Measurements from ENCODE around the gene HS3ST3A1. TPM values are rescaled to one million over a fixed set of nuclear protein-coding genes. Genes with fewer than 3 reads are reported as not detected.

The HS3ST3A1 gene
- total RNA-seq, 8 experiments from 2014 or later, result 2.7 to 50.7 (median 5.3) TPM

- no peak for ATAC-seq (replicated peaks in 6 of 8)
- 60 to 100% (median 90%) methylated on average over 1 to 12 of the region's 13 CpGs; no CpG with 5 or more reads in 1 of the 10 experiments for WGBS, 10 experiments
- in situ Hi-C loops (cut with MboI; ENCODE audit: low pct_unique_long_range_greater_than_20kb in 2 of 9, low sequenced_read_pairs in 9 of 9, unreplicated experiment in 9 of 9), result loop anchor here in 7 of 9 experiments (10.0 to 25.0 kb wide), 5 partner anchors 259 to 1566 kb away; partner anchors contain the start of gene HS3ST3B1 (in 5 of the 7)
- peaks cover 4 to 12% of the 10 kb centered on the region in 2 donors for H3K4me1 ChIP-seq (replicated peaks in 1 of 2)
- no peak overlapping the region for H3K27ac ChIP-seq
- no peak overlapping the region for H3K4me3 ChIP-seq
Measured at GRCh38 chr17:13596241-13596923, 5.3 kb downstream of the HS3ST3A1 start.

DNA sequence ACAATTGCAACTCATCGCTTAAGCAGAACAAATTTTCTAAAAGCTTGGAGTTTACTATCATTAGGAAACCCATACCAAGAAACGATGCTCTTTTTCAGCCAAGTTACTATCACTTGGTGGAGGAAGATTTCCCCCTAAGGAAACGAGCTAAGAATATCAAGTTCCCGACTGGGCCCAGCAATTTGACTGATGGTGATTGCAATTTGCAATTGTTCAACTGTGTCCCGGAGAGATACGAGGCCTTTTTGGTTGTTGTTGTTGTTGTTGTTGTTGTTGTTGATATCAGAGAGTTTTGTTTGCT lies 6.2 kb downstream of the HS3ST3A1 start:
- WGBS, 10 experiments, result 20 to 92% (median 78%) methylated on average over 1 to 6 of the region's 6 CpGs
- Histone ChIP-seq H3K4me1 (replicated peaks in 1 of 2) (peaks cover 4 to 14% of the 10 kb centered on the region in 2 donors), H3K27ac (no peak overlapping the region), H3K4me3 (no peak overlapping the region)
- in situ Hi-C loops (cut with MboI; ENCODE audit: low pct_unique_long_range_greater_than_20kb in 2 of 9, low sequenced_read_pairs in 9 of 9, unreplicated experiment in 9 of 9), result loop anchor here in 7 of 9 experiments (10.0 to 25.0 kb wide), 5 partner anchors 258 to 1567 kb away; partner anchors contain the start of gene HS3ST3B1 (in 5 of the 7)
- ATAC-seq (replicated peaks in 6 of 8), result no peak

DNA sequence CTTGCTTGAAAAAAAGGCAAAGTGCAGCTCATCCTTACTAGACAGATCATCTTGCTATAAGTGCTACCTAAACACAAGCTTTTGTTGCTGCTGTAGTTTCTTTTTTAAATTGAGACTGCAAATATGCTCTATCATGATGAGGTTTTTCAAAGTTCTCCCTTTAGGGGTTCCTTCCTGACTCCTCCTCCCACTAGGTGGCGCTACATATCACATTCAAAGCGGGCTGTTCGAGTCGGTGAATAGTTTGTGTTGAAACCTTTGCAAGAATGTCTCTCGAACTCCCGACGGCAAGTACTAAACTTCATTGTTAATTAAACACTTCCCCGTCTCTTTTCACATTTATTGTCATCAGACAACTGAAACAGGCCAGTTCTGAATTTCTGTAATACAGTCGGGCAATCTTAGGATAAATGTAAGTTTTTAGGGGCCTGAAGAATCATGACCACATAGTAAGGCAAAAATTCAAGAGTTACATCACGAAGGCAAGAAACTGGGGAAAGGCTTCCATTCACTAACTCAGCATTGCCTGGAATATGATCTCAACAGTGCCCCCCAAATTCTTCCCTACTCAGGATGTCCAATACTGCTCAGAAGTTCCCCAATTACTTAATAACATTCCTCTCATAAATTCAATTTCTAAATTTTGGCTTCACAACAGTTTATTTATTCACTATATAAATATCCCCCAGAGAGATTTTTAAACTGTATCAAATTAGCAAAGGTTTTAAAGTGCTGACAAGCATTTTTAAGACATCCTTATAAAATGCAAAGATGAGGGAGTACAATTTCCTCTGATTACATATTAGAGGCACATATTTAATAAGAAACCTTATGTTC lies 6.7 kb downstream of the HS3ST3A1 start:
- in situ Hi-C loops (cut with MboI; ENCODE audit: low pct_unique_long_range_greater_than_20kb in 2 of 9, low sequenced_read_pairs in 9 of 9, unreplicated experiment in 9 of 9), result loop anchor here in 7 of 9 experiments (10.0 to 25.0 kb wide), 5 partner anchors 258 to 1567 kb away; partner anchors contain the start of gene HS3ST3B1 (in 5 of the 7)
- peak; percentile 65 to 92 (median 72) for ATAC-seq (replicated peaks in 6 of 8)
- Histone ChIP-seq H3K4me3 (no peak overlapping the region), H3K4me1 (replicated peaks in 1 of 2) (peaks cover 4 to 17% of the 10 kb centered on the region in 2 donors), H3K27ac (no peak overlapping the region)
- WGBS, 10 experiments, result 4 to 100% (median 19%) methylated on average over 1 to 10 of the region's 10 CpGs; no CpG with 5 or more reads in 1 of the 10 experiments

DNA sequence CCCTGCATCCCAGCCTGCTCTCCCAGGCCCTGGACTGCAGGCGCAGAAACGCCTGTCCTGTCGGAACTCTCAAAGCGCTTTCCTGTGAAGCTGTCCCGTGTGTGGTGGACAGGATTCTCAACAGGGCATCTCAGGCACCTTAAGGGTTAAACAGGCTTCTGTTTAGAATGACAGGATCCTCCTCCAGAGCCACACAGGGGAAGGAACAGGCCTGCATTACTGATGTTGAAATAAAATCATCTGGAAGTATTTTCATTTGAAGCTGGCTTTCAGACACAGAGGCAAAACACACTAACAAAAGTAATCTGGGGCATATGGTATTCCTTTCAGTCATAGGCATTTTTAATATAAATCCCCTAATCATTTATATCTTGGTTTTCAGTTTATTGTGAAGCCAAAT lies 7.4 kb downstream of the HS3ST3A1 start:
- 40 to 80% (median 58%) methylated on average over 1 to 2 of the region's 5 CpGs; no CpG with 5 or more reads in 6 of the 10 experiments for WGBS, 10 experiments
- H3K4me3 ChIP-seq, result no peak overlapping the region
- H3K4me1 ChIP-seq (replicated peaks in 1 of 2), result peaks cover 9 to 18% of the 10 kb centered on the region in 2 donors
- no peak overlapping the region for H3K27ac ChIP-seq
- peak in 4 of 8 experiments; percentile 24 to 43 (median 40) for ATAC-seq (replicated peaks in 6 of 8)
- in situ Hi-C loops (cut with MboI; ENCODE audit: low pct_unique_long_range_greater_than_20kb in 2 of 9, low sequenced_read_pairs in 9 of 9, unreplicated experiment in 9 of 9), result loop anchor here in 7 of 9 experiments (10.0 to 25.0 kb wide), 5 partner anchors 257 to 1568 kb away; partner anchors contain the start of gene HS3ST3B1 (in 5 of the 7)

DNA sequence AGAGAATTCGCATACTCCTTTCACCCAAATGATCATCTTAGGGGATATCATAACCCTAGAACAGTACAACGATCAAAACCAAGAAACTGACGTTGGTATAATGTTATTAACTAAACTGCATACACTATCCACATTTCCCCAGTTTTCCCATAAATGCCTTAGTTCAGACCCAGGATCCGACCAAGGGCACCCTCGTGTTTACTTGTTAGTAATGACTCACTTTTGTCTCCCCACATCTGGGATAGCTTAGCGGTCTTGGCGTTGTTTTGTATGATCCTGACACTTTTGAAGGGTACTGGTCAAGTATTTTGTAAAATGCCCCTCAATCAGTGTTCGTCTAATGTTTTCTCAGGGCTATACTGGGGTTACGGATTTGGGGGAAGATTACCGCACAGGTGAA lies 8.0 kb downstream of the HS3ST3A1 start:
- in situ Hi-C loops (cut with MboI; ENCODE audit: low pct_unique_long_range_greater_than_20kb in 2 of 9, low sequenced_read_pairs in 9 of 9, unreplicated experiment in 9 of 9), result loop anchor here in 7 of 9 experiments (10.0 to 25.0 kb wide), 5 partner anchors 256 to 1569 kb away; partner anchors contain the start of gene HS3ST3B1 (in 5 of the 7)
- ATAC-seq (replicated peaks in 6 of 8), result no peak
- peaks cover 12 to 18% of the 10 kb centered on the region in 2 donors for H3K4me1 ChIP-seq (replicated peaks in 1 of 2)
- H3K4me3 ChIP-seq, result no peak overlapping the region
- 40 to 100% (median 80%) methylated on average over 1 to 9 of the region's 10 CpGs; no CpG with 5 or more reads in 1 of the 10 experiments for WGBS, 10 experiments
- no peak overlapping the region for H3K27ac ChIP-seq

DNA sequence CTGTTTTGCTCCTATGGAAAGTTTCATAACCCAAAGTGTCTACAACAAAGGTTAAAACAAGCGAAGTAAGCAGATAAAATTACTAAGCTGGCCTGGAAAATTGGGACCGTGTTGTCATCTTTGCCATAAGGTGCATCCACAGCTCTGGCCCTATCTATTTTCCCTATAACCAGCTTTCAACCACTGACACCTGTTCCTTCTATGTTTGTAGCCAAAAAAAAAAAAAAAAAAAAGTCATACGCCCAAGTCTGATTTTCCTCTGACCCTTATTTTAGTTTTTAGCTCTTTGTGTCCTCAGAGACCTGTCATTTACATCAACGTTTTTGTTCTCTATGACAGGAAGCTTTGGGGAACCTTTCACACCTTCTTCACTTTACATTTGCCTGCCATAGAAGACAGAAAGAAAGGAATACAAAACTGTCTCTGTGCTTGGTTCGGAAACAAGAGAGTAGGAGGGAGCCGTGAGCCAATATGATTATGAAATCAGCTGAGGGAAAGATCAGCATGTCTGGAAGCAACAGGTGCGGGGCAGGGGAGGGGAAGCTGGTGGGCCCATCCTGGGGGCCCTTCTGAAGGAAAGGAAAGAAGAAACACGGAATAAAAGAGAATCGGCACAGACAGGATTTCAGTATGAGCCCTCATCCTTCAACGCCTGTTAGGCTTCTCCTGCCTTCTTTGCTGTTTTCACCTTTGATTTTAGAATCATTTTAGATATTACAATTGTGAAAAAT lies 8.5 kb downstream of the HS3ST3A1 start:
- Histone ChIP-seq H3K4me1 (replicated peaks in 1 of 2) (peaks cover 12 to 18% of the 10 kb centered on the region in 2 donors), H3K27ac (no peak overlapping the region), H3K4me3 (no peak overlapping the region)
- in situ Hi-C loops (cut with MboI; ENCODE audit: low pct_unique_long_range_greater_than_20kb in 2 of 9, low sequenced_read_pairs in 9 of 9, unreplicated experiment in 9 of 9), result loop anchor here in 7 of 9 experiments (10.0 to 25.0 kb wide), 5 partner anchors 256 to 1569 kb away; partner anchors contain the start of gene HS3ST3B1 (in 5 of the 7)
- WGBS, 10 experiments, result 69 to 93% (median 83%) methylated on average over 2 to 9 of the region's 10 CpGs
- ATAC-seq (replicated peaks in 6 of 8), result no peak

DNA sequence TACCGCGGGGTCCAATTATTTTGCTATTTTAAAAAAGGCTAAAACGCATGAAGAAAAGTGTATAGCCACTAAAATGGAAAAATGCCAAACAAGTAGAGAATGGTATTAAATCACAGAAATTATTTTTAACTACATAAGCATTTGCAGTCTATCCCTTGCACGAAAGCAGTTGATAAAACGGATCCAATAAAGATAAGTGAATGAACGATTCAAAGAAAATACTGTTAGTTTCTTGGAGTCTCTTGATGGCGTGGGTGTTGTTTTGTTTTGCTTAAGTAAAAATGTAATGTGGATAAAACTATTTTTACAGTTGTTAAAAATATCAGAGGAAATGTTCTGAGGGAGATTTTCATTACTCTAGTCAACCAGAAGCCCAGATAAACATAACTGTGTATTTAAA lies 9.3 kb downstream of the HS3ST3A1 start:
- 53 to 100% (median 95%) methylated on average over 1 to 7 of the region's 7 CpGs; no CpG with 5 or more reads in 1 of the 10 experiments for WGBS, 10 experiments
- ATAC-seq (replicated peaks in 6 of 8), result no peak
- in situ Hi-C loops (cut with MboI; ENCODE audit: low pct_unique_long_range_greater_than_20kb in 2 of 9, low sequenced_read_pairs in 9 of 9, unreplicated experiment in 9 of 9), result loop anchor here in 7 of 9 experiments (10.0 to 25.0 kb wide), 5 partner anchors 255 to 1570 kb away; partner anchors contain the start of gene HS3ST3B1 (in 5 of the 7)
- Histone ChIP-seq H3K27ac (no peak overlapping the region), H3K4me1 (replicated peaks in 1 of 2) (peaks cover 12 to 18% of the 10 kb centered on the region in 2 donors), H3K4me3 (no peak overlapping the region)

GRCh38 chr17:13590441-13590840 lies 11.3 kb downstream of the HS3ST3A1 start:
- WGBS, 10 experiments, result 89 to 100% (median 100%) methylated on average over 1 of the region's 1 CpG; no CpG with 5 or more reads in 3 of the 10 experiments
- H3K27ac ChIP-seq, result no peak overlapping the region

DNA sequence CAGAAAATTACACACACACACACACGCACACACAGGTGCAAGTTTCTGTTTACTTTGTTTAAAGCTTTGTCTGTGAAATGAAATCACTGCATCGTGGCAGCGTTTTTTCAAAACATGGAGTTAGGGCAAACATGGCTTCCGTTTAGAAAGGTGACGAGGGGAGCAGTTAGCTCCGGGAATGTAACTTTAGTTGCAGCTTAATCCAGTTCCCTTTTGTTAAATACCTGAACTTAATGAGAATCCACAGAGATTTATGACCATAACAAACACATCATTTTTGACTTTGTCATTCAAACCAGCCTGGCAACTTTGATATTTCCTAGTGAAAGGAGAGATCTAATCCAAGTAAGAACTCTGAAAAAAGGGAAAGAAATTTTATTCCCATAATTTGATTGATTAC lies 12.1 kb downstream of the HS3ST3A1 start:
- ATAC-seq (replicated peaks in 6 of 8), result no peak
- Histone ChIP-seq H3K4me1 (replicated peaks in 1 of 2) (peaks cover 8 to 9% of the 10 kb centered on the region in 2 donors), H3K27ac (no peak overlapping the region), H3K4me3 (no peak overlapping the region)
- 69 to 100% (median 90%) methylated on average over 1 to 6 of the region's 6 CpGs; no CpG with 5 or more reads in 1 of the 10 experiments for WGBS, 10 experiments
- in situ Hi-C loops (cut with MboI; ENCODE audit: low pct_unique_long_range_greater_than_20kb in 2 of 9, low sequenced_read_pairs in 9 of 9, unreplicated experiment in 9 of 9), result loop anchor here in 7 of 9 experiments (10.0 to 25.0 kb wide), 5 partner anchors 252 to 1573 kb away; partner anchors contain the start of gene HS3ST3B1 (in 5 of the 7)

More at GRCh38 chr17:13590441-13590840, 11.3 kb downstream of the HS3ST3A1 start:
- Histone ChIP-seq H3K4me1 (replicated peaks in 1 of 2) (peaks cover 9 to 12% of the 10 kb centered on the region in 2 donors), H3K4me3 (no peak overlapping the region)
- ATAC-seq (replicated peaks in 6 of 8), result no peak
- in situ Hi-C loops (cut with MboI; ENCODE audit: low pct_unique_long_range_greater_than_20kb in 2 of 9, low sequenced_read_pairs in 9 of 9, unreplicated experiment in 9 of 9), result loop anchor here in 7 of 9 experiments (10.0 to 25.0 kb wide), 5 partner anchors 253 to 1572 kb away; partner anchors contain the start of gene HS3ST3B1 (in 5 of the 7)

DNA sequence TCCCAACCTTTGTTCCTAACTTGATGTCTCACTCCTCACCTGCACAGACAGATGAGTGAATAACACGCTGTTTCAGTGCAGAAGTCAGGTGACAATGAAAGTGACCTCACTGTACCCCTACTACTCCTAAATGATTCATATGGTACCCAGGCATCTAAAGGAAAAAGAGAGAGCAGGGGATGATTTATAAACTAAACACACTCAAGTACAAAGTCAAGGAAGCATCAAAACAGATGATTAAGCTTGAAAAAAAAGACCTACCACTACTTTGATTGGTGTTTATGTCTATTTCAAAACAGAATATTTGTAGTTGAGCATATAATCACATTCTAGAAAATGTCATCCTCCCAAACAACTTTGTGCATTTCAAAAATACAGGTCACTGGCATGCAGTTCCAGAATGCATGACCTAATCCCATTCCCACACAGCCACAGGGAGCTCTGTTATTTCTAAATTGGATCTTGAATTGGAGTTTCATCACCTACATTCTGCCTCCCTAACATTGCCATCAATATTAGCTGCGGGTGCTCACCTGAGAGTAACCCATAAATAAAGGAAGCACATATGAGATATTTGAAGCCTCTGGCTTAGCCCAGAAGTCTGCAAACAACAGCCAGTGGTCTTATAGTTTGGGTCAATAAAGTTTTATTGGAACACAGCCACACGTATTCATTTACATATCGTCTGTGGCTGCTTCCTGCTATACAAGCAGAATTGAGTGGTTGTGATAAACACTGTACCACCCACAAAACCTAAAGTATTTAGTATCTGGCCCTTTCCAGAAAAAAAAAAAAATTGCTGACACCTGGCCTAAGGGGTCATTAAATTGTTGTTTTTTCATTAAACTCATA lies 14.0 kb downstream of the HS3ST3A1 start:
- Histone ChIP-seq H3K4me3 (no peak overlapping the region), H3K4me1 (replicated peaks in 1 of 2) (peaks cover 10% of the 10 kb centered on the region in 2 donors), H3K27ac (no peak overlapping the region)
- in situ Hi-C loops (cut with MboI; ENCODE audit: low pct_unique_long_range_greater_than_20kb in 2 of 9, low sequenced_read_pairs in 9 of 9, unreplicated experiment in 9 of 9), result loop anchor here in 6 of 9 experiments (25.0 kb wide), 3 partner anchors 250 to 1575 kb away; partner anchors contain the start of gene HS3ST3B1 (in 5 of the 6)
- ATAC-seq (replicated peaks in 6 of 8), result peak in 2 of 8 experiments; percentile 26 to 49
- 29 to 100% (median 94%) methylated on average over 1 to 4 of the region's 4 CpGs for WGBS, 10 experiments

DNA sequence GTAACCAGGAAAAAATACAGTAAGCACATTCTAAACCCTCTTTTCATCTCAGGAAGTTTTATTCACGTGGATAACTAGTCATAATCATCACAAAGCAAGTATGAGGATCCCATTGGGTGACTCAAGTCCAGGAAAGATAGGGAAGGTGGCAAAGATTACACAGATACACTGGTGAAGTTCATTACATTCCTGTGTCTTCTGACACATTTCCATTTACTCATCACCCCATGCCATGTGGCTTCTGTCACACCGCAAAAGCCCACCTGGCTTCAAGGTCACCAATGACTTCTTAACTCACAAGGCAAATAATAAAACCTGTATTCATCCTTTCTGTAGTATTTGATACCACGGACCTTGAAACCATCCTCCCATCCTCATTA lies 17.0 kb downstream of the HS3ST3A1 start:
- WGBS, 10 experiments, result 45 to 100% (median 83%) methylated on average over 1 to 3 of the region's 3 CpGs; no CpG with 5 or more reads in 2 of the 10 experiments
- in situ Hi-C loops (cut with MboI; ENCODE audit: low pct_unique_long_range_greater_than_20kb in 2 of 9, low sequenced_read_pairs in 9 of 9, unreplicated experiment in 9 of 9), result loop anchor here in 6 of 9 experiments (25.0 kb wide), 3 partner anchors 247 to 1578 kb away; partner anchors contain the start of gene HS3ST3B1 (in 5 of the 6)
- ATAC-seq (replicated peaks in 6 of 8), result no peak
- Histone ChIP-seq H3K4me3 (no peak overlapping the region), H3K4me1 (replicated peaks in 1 of 2) (peaks cover 13 to 14% of the 10 kb centered on the region in 2 donors), H3K27ac (no peak overlapping the region)
